Trophoblast cell (in vitro differentiated cells and primary cell): ENCODE data around the gene C1QTNF12.
A peak's percentile ranks its signal among the peaks of the same experiment; 100 is the strongest.

Experiments used
- DNase-seq, 2 donors: peaks; one replicate each; pipeline ENCODE4 v3.0.0-alpha.2; 2016
- H2AFZ ChIP-seq: 2 replicates; pipeline ENCODE4 v1.6.1; 2013; ENCODE audit warnings: low read length, moderate library complexity, mild to moderate bottlenecking; ENCODE audit not compliant: insufficient read depth, poor library complexity
- H2AK5ac ChIP-seq: 2 replicates; pipeline ENCODE4 v1.6.1; 2013; ENCODE audit warnings: mild to moderate bottlenecking, low read length
- H2BK120ac ChIP-seq: 2 replicates; pipeline ENCODE4 v1.6.1; 2013; ENCODE audit warnings: low read length, mild to moderate bottlenecking, moderate library complexity; ENCODE audit not compliant: insufficient read depth, poor library complexity
- H2BK12ac ChIP-seq: 2 replicates; pipeline ENCODE4 v1.6.1; 2013; ENCODE audit warnings: mild to moderate bottlenecking, low read length, moderate library complexity
- H2BK5ac ChIP-seq: 2 replicates; pipeline ENCODE4 v1.6.1; 2013; ENCODE audit warnings: low read length, low read depth, moderate library complexity, mild to moderate bottlenecking; ENCODE audit not compliant: poor library complexity
- H3K14ac ChIP-seq: 2 replicates; pipeline ENCODE4 v1.6.1; 2013; ENCODE audit warnings: mild to moderate bottlenecking, low read length
- H3K18ac ChIP-seq: 2 replicates; pipeline ENCODE4 v1.6.1; 2013; ENCODE audit warnings: mild to moderate bottlenecking, low read length
- H3K23ac ChIP-seq: 2 replicates; pipeline ENCODE4 v1.6.1; 2013; ENCODE audit warnings: low read length
- H3K27ac ChIP-seq: 2 replicates; pipeline ENCODE4 v1.5.1; 2013; ENCODE audit warnings: low read depth, mild to moderate bottlenecking, inconsistent platforms, low read length, moderate library complexity
- H3K27me3 ChIP-seq: 2 replicates; pipeline ENCODE4 v1.6.1; 2013; ENCODE audit warnings: inconsistent platforms, mild to moderate bottlenecking, low read length, moderate library complexity; ENCODE audit not compliant: insufficient read depth
- H3K36me3 ChIP-seq, 2 experiments: 1 replicate in 1 of 2; 2 replicates in 1 of 2; pipeline ENCODE4 v1.6.1; 2013; ENCODE audit warnings: low read length in 2 of 2, mild to moderate bottlenecking in 2 of 2, moderate library complexity in 1 of 2; ENCODE audit not compliant: insufficient read depth in 2 of 2, control insufficient read depth in 1 of 2
- H3K4ac ChIP-seq: 2 replicates; pipeline ENCODE4 v1.6.1; 2013; ENCODE audit warnings: low read depth, mild to moderate bottlenecking, low read length, moderate library complexity
- H3K4me1 ChIP-seq, 2 experiments: 1 replicate in 1 of 2; 2 replicates in 1 of 2; pipeline ENCODE4 v1.6.1; 2013; ENCODE audit warnings: low read length in 2 of 2, mild to moderate bottlenecking in 2 of 2, moderate library complexity in 1 of 2; ENCODE audit not compliant: insufficient read depth in 2 of 2, control insufficient read depth in 1 of 2
- H3K4me2 ChIP-seq: 2 replicates; pipeline ENCODE4 v1.6.1; 2013; ENCODE audit warnings: inconsistent platforms, mild to moderate bottlenecking, low read length, moderate library complexity
- H3K4me3 ChIP-seq: 2 replicates; pipeline ENCODE4 v1.5.1; 2013; ENCODE audit warnings: mild to moderate bottlenecking, low read depth, low read length, inconsistent platforms
- H3K79me1 ChIP-seq: one replicate; pipeline ENCODE4 v1.6.1; 2013; ENCODE audit warnings: low read length
- H3K79me2 ChIP-seq: 2 replicates; pipeline ENCODE4 v1.6.1; 2013; ENCODE audit warnings: low read length, mild to moderate bottlenecking; ENCODE audit not compliant: control insufficient read depth, insufficient read depth, poor library complexity
- H3K9ac ChIP-seq: 2 replicates; pipeline ENCODE4 v1.6.1; 2013; ENCODE audit warnings: mild to moderate bottlenecking, low read length
- H3K9me3 ChIP-seq: 2 replicates; pipeline ENCODE4 v1.6.1; 2013; ENCODE audit warnings: low read depth, mild to moderate bottlenecking, control low read depth, inconsistent platforms, low read length; ENCODE audit not compliant: insufficient read depth
- H4K12ac ChIP-seq: 2 replicates; pipeline ENCODE4 v1.6.1; 2013; ENCODE audit warnings: low read depth, mild to moderate bottlenecking, low read length, moderate library complexity
- H4K8ac ChIP-seq: 2 replicates; pipeline ENCODE4 v1.6.1; 2013; ENCODE audit warnings: low read depth, mild to moderate bottlenecking, low read length, moderate library complexity
- H4K91ac ChIP-seq: one replicate; pipeline ENCODE4 v1.6.1; 2013; ENCODE audit warnings: low read depth, mild to moderate bottlenecking, low read length, moderate library complexity
- WGBS: extraction: QIAGEN DNeasy Blood & Tissue Kit; methylation state at CpG from one replicate; pipeline ENCODE4 v1.1.7; 2013; ENCODE audit warnings: missing lambda C conversion rate; ENCODE audit not compliant: insufficient read length, insufficient coverage; ENCODE audit errors: extremely low coverage; 5-methylcytosine and 5-hydroxymethylcytosine counted together

C1QTNF12 gene

DNA sequence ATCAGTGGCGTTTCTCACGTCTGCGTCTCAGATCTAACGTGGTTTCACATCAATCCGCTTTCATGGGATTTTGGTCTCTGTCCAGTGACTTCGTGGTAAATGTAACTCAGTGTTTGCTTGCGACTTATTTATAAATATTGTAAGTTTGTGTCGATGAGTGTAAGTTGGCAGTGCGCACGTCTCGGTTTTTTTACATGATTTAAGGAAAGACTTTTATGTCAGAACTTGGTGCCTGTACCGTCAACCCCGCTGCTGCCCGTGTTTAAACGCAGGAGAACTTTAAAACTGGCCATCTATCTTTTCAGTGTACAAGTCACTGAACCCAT, 13.0 kb downstream of the C1QTNF12 start:
- no CpG with 5 or more reads among the region's 15 CpGs for WGBS
- Histone ChIP-seq H3K79me1 (peaks cover 13% of the 10 kb centered on the region), H2BK12ac (no peak overlapping the region), H4K91ac (no peak overlapping the region), H3K23ac (no peak overlapping the region), H2BK5ac (no peak overlapping the region), H3K4ac (no peak overlapping the region), H4K12ac (no peak overlapping the region), H2BK120ac (no peak overlapping the region), H3K4me1 (peaks cover 16 to 27% of the 10 kb centered on the region in 2 experiments), H3K9me3 (peaks cover 12% of the 10 kb centered on the region), H3K14ac (no peak overlapping the region), H2AFZ (no peak overlapping the region), H4K8ac (no peak overlapping the region), H3K36me3 (peaks cover 15 to 20% of the 10 kb centered on the region in 2 experiments), H2AK5ac (no peak overlapping the region), H3K4me3 (no peak overlapping the region), H3K79me2 (peaks cover 14% of the 10 kb centered on the region), H3K18ac (no peak overlapping the region), H3K27ac (no peak overlapping the region), H3K9ac (no peak overlapping the region), H3K4me2 (no peak overlapping the region), H3K27me3 (no peaks in the 10 kb centered on the region)
- DNase-seq = no peak

- Histone ChIP-seq H3K4me1 (peaks cover 16 to 21% of the 10 kb centered on the region in 2 experiments), H3K36me3 (peaks cover 20 to 26% of the 10 kb centered on the region in 2 experiments), H3K27ac (no peak overlapping the region), H4K91ac (peak overlapping the region; percentile 95), H3K14ac (peak overlapping the region; percentile 24), H4K12ac (peak overlapping the region; percentile 78), H3K18ac (peak overlapping the region; percentile 86), H4K8ac (peak overlapping the region; percentile 97), H3K9me3 (peaks cover 12% of the 10 kb centered on the region), H3K9ac (no peak overlapping the region), H3K4me2 (peak overlapping the region; percentile 87), H3K27me3 (no peaks in the 10 kb centered on the region), H3K4me3 (peak overlapping the region; percentile 1), H2BK12ac (peak overlapping the region; percentile 16), H3K79me1 (peaks cover 10% of the 10 kb centered on the region), H2BK5ac (no peak overlapping the region), H2AK5ac (peak overlapping the region; percentile 100), H2AFZ (peak overlapping the region; percentile 97), H3K23ac (no peak overlapping the region), H2BK120ac (no peak overlapping the region), H3K79me2 (peaks cover 14% of the 10 kb centered on the region), H3K4ac (peak overlapping the region; percentile 55)
- DNase-seq = no peak
- WGBS = no CpG with 5 or more reads among the region's 98 CpGs
Observed at GRCh38 chr1:1232796-1233566, 13.5 kb downstream of the C1QTNF12 start.

- peak within 1 kb of the TSS; percentile 95 for H3K4me3 ChIP-seq
- peaks cover 12% of the 10 kb centered on the region for H3K9me3 ChIP-seq
- WGBS = no CpG with 5 or more reads among the region's 100 CpGs
Observed at GRCh38 chr1:1232208-1232795, 14.2 kb downstream of the C1QTNF12 start, which contains the start of gene B3GALT6. B3GALT6 (plus strand) TSS chr1:1232237; CDS start chr1:1232279, 42 bp downstream.

DNA sequence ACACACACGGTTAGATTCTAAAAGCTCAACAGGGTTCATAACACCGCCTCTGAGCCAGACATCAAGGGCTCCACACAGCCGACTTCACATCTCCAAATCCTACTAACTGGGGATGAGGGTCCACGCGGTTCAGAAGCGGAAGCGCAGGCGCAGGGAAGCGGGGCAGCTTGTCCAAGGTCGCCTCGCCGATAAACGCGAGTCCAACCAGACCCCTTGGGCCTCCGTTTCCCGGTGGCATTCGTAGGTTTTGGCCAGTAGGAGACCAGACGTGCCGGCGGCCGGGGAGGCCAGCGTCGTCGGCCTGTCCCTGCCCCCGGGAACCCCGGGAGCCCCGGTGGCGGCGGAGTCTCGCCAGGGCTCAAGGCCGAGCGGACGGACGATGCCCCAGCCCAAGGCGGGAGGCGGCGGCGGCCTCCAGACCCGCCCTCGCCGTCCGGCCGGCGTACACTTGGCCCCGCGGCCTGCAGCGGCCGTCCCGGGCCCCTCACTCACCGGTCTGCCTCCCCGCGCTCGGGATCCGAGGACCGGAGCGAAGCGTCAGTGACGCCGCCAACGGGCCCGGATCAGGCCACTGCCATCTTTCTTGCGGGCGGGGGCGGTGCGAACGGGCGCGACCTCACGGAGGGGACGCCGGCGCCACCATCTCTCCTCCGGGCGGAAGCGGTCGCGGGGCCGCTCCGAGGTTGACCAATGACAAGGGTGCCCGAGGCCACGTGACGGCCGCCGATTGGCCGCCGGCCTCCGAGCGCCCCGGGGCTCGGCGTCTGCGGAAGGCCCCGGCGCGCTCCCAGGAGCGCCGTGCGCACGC, 14.9 kb downstream of the C1QTNF12 start, which contains the start of gene SDF4:
Gene SDF4, minus strand, starts transcription at position 602 of the 808 bp plus-strand sequence. CDS start 3,229 bp downstream, outside the sequence.
- H3K27me3 ChIP-seq = no peaks in the 10 kb centered on the region
- H3K9me3 ChIP-seq = peaks cover 12% of the 10 kb centered on the region
- H3K4me3 ChIP-seq = peak within 1 kb of the TSS; percentile 95

More at GRCh38 chr1:1232208-1232795, 14.2 kb downstream of the C1QTNF12 start, which contains the start of gene B3GALT6:
- Histone ChIP-seq H3K9ac (peak within 1 kb of the TSS; percentile 96), H2BK12ac (peak within 1 kb of the TSS; percentile 16), H3K18ac (peak within 1 kb of the TSS; percentile 96), H4K12ac (peak within 1 kb of the TSS; percentile 96), H2AK5ac (peak within 1 kb of the TSS; percentile 100), H3K27me3 (no peaks in the 10 kb centered on the region), H2BK120ac (peak within 1 kb of the TSS; percentile 94), H2AFZ (peak within 1 kb of the TSS; percentile 99), H4K8ac (peak within 1 kb of the TSS; percentile 97), H3K79me2 (peaks cover 14% of the 10 kb centered on the region), H3K4ac (peak within 1 kb of the TSS; percentile 85), H3K23ac (no peak within 1 kb of the TSS), H2BK5ac (peak within 1 kb of the TSS; percentile 74), H3K4me2 (peak within 1 kb of the TSS; percentile 91), H3K27ac (peak within 1 kb of the TSS; percentile 79), H3K36me3 (peaks cover 27 to 32% of the 10 kb centered on the region in 2 experiments), H4K91ac (peak within 1 kb of the TSS; percentile 96), H3K4me1 (peaks cover 16 to 18% of the 10 kb centered on the region in 2 experiments), H3K79me1 (peaks cover 10% of the 10 kb centered on the region), H3K14ac (peak within 1 kb of the TSS; percentile 96)
- no peak for DNase-seq

More for the DNA sequence above, 14.9 kb downstream of the C1QTNF12 start, which contains the start of gene SDF4:
- no peak within 1 kb of the TSS for H3K23ac ChIP-seq
- peak within 1 kb of the TSS; percentile 96 for H3K9ac ChIP-seq
- H3K27ac ChIP-seq = peak within 1 kb of the TSS; percentile 79
- peak within 1 kb of the TSS; percentile 74 for H2BK5ac ChIP-seq
- H3K18ac ChIP-seq = peak within 1 kb of the TSS; percentile 96
- H3K4me1 ChIP-seq = peaks cover 16% of the 10 kb centered on the region in 2 experiments
- H2AFZ ChIP-seq = peak within 1 kb of the TSS; percentile 99
- peak within 1 kb of the TSS; percentile 91 for H3K4me2 ChIP-seq
- H3K79me2 ChIP-seq = peaks cover 14% of the 10 kb centered on the region
- H4K8ac ChIP-seq = peak within 1 kb of the TSS; percentile 97
- WGBS = no CpG with 5 or more reads among the region's 99 CpGs
- peak within 1 kb of the TSS; percentile 94 for H2BK120ac ChIP-seq
- H2AK5ac ChIP-seq = peak within 1 kb of the TSS; percentile 100
- H2BK12ac ChIP-seq = peak within 1 kb of the TSS; percentile 16
- peak within 1 kb of the TSS; percentile 96 for H4K12ac ChIP-seq
- peak within 1 kb of the TSS; percentile 85 for H3K4ac ChIP-seq
- H4K91ac ChIP-seq = peak within 1 kb of the TSS; percentile 96
- peak within 1 kb of the TSS; percentile 96 for H3K14ac ChIP-seq
- DNase-seq = peak; percentile 97 to 99
- H3K36me3 ChIP-seq = peaks cover 33 to 38% of the 10 kb centered on the region in 2 experiments
- peaks cover 10% of the 10 kb centered on the region for H3K79me1 ChIP-seq
